ENCODE measurements around the gene SH2D3C.

DNA sequence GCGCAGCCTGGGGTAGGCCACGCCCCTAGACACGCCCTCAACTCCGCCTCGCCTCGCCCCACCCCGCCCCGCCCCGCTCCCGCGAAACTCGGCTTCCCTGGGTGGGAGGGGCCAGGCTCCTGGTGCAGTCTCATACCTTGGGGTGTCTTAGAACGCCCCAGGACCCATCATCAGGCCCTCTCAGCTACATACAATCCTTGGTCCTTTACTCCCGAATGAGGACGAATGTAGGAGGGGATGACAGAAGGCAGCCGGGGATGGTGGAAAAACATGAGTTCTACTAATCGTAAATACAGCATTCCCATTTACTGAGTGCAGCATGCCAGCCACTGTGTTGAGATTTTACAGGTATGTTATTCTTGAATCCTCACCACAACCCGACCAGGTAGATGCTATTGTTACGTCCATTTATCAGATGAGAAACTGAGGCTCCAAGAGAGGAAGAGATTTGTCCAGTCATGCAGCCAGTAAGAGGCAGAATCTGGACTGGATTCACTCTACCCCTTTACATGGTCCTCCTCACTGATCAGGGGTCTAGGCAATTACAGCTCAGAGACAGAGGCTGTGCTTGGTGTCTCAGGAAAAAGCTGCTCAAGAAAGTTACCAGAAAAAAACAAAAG is 6.8 kb downstream of the SH2D3C start:
- no peak for TF ChIP-seq POLR2A (IDR thresholded peaks at IDR 0.05; ENCODE audit: low read depth, low read length)
- TF ChIP-seq MXI1 (IDR thresholded peaks at IDR 0.05; ENCODE audit: borderline replicate concordance, low read depth, low read length), result no peak
- TF ChIP-seq CTCF (conservative IDR thresholded peaks at IDR 0.05; ENCODE audit: low read depth, low read length), result no peak
- no peak for TF ChIP-seq USF2 (IDR thresholded peaks at IDR 0.05; ENCODE audit: low read depth, low read length)
- no peak for TF ChIP-seq BHLHE40 (IDR thresholded peaks at IDR 0.05; ENCODE audit: low read depth, low read length)
- TF ChIP-seq SMC3 (IDR thresholded peaks at IDR 0.05; ENCODE audit: low read depth, low read length), result no peak
- TF ChIP-seq RFX5 (IDR thresholded peaks at IDR 0.05; ENCODE audit: low read depth, low read length), result no peak
- no peak for TF ChIP-seq MAFK (IDR thresholded peaks at IDR 0.05; ENCODE audit: low read depth, low read length)
- no peak for TF ChIP-seq RCOR1 (IDR thresholded peaks at IDR 0.05; ENCODE audit: insufficient replicate concordance, low read length)
- no peak for TF ChIP-seq RAD21 (IDR thresholded peaks at IDR 0.05; ENCODE audit: low read length)
- no peak for TF ChIP-seq MAZ (IDR thresholded peaks at IDR 0.05; ENCODE audit: borderline replicate concordance, low read depth, low read length)
- TF ChIP-seq CEBPB (IDR thresholded peaks at IDR 0.05; ENCODE audit: low read depth, low read length), result no peak
- no peak for TF ChIP-seq ELK1 (IDR thresholded peaks at IDR 0.05; ENCODE audit: borderline replicate concordance, low read depth, low read length)

All from IMR-90 (cell line).